Thyroid gland (tissue), 4 donors: ENCODE results near the gene BOLL. TPM values are rescaled to one million over a fixed set of nuclear protein-coding genes. Genes with fewer than 3 reads are reported as not detected.
A peak's percentile ranks its signal among the peaks of the same experiment; 100 is the strongest.
"Not testable (repeated sequence)": the region's sequence is repeated elsewhere in the genome, so short reads cannot be mapped to it uniquely, and the experiment has no call there.

Experiments used
- DNase-seq, 2 donors: peaks; one replicate each; pipeline ENCODE4 v3.0.0-alpha.2; 2019
- H3K27ac ChIP-seq, 3 donors: fragments of 200-600 bp; sonication (generic); 1 replicate in 2 of 3; 2 replicates in 1 of 3; pipeline ENCODE4 v1.5.1; 2016 to 2019; ENCODE audit warnings: mild to moderate bottlenecking in 1 of 3, moderate library complexity in 1 of 3
- H3K27me3 ChIP-seq: fragments of 200-600 bp; sonication (generic); one replicate; pipeline ENCODE4 v1.5.1; 2019
- H3K36me3 ChIP-seq, 2 donors: fragments of 200-600 bp; sonication (generic); one replicate each; pipeline ENCODE4 v1.5.1; 2016 to 2019
- H3K4me1 ChIP-seq, 2 donors: fragments of 200-600 bp; sonication (generic); one replicate each; pipeline ENCODE4 v1.5.1; 2017 to 2019
- H3K4me3 ChIP-seq, 3 donors: fragments of 200-600 bp; sonication (generic); replicated peaks in 1 of 3; 1 replicate in 2 of 3; 2 replicates in 1 of 3; pipeline ENCODE4 v1.5.1; 2016; ENCODE audit warnings: mild to moderate bottlenecking in 1 of 3
- H3K9me3 ChIP-seq: fragments of 200-600 bp; sonication (generic); one replicate; pipeline ENCODE4 v1.5.1; 2017
- POLR2A ChIP-seq, 2 donors: fragments of 450-650 bp; IDR thresholded peaks; one replicate each; pipeline ENCODE4 v1.6.1; 2017; ENCODE audit warnings: antibody characterized with exemption in 2 of 2, mild to moderate bottlenecking in 2 of 2, moderate library complexity in 1 of 2
- WGBS, 2 donors: methylation state at CpG; one replicate each; pipeline ENCODE4 v1.1.5; 2017; 5-methylcytosine and 5-hydroxymethylcytosine counted together
- intact Hi-C: fragments of 100-400 bp; cut with DNase I; formaldehyde crosslinking; loops from one replicate; pipeline ENCODE4 v1.15.1; 2023
- total RNA-seq, 4 donors: library from RNA; depleted of rRNA; stranded (reverse); fragments of >200 nt; gene quantifications; one replicate each; pipeline ENCODE4 v1.2.3, GENCODE V29; 2016
- TF ChIP-seq, protein P1 (sequence below), 6 experiments: fragments of 200-600 bp in 3 of 6; fragments of 450-650 bp in 3 of 6; sonication (generic) in 3 of 6; IDR thresholded peaks; one replicate each; pipeline ENCODE4 v1.5.1; 2016 to 2019; ENCODE audit warnings: antibody characterized with exemption in 6 of 6, mild to moderate bottlenecking in 2 of 6, inconsistent platforms in 1 of 6, moderate library complexity in 1 of 6

The BOLL gene
- total RNA-seq, 4 donors from 2014 or later = 0.27 to 0.45 TPM; not detected in 2

DNA sequence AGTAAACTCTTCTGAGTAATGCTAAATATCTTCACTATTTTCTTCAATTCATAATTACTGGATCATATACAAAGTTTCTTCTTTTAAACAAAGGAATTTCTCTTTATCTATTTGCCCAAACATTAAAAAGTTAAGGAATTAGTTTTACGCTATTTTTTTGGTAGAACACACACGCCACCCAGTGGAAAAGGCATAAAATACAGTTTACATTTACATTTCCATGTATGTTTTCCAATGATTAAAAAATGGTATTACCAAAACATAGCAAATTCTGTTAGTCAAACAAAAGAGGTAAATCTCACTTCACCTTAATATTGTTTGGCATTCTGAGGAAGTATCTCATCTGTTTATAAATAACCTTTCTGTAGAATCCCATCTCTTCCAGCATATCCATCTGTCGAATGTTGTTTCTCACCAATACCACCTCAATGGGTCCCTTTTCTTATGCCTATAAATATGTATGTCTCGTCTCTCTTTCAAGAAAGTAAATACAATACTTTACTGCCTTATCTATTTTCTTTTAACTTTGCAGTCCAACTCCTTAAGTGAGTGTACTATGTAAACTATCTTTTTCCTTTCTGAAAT is 7.2 kb downstream of the BOLL start:
- Histone ChIP-seq H3K9me3 (no peaks in the 10 kb centered on the region), H3K27ac (no peak overlapping the region), H3K4me3 (no peak overlapping the region), H3K4me1 (no peaks in the 10 kb centered on the region), H3K36me3 (no peaks in the 10 kb centered on the region), H3K27me3 (no peaks in the 10 kb centered on the region)
- intact Hi-C loops = no loop called here
- peak in 1 of 2 donors; percentile 1 for DNase-seq
- TF ChIP-seq POLR2A (IDR thresholded peaks at IDR 0.05) = no peak
- TF ChIP-seq, protein P1, sequence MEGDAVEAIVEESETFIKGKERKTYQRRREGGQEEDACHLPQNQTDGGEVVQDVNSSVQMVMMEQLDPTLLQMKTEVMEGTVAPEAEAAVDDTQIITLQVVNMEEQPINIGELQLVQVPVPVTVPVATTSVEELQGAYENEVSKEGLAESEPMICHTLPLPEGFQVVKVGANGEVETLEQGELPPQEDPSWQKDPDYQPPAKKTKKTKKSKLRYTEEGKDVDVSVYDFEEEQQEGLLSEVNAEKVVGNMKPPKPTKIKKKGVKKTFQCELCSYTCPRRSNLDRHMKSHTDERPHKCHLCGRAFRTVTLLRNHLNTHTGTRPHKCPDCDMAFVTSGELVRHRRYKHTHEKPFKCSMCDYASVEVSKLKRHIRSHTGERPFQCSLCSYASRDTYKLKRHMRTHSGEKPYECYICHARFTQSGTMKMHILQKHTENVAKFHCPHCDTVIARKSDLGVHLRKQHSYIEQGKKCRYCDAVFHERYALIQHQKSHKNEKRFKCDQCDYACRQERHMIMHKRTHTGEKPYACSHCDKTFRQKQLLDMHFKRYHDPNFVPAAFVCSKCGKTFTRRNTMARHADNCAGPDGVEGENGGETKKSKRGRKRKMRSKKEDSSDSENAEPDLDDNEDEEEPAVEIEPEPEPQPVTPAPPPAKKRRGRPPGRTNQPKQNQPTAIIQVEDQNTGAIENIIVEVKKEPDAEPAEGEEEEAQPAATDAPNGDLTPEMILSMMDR (IDR thresholded peaks at IDR 0.05) = peak; percentile 34 to 75 (median 54)
- WGBS, 2 donors = 26 to 27% methylated on average over 4 of the region's 4 CpGs

DNA sequence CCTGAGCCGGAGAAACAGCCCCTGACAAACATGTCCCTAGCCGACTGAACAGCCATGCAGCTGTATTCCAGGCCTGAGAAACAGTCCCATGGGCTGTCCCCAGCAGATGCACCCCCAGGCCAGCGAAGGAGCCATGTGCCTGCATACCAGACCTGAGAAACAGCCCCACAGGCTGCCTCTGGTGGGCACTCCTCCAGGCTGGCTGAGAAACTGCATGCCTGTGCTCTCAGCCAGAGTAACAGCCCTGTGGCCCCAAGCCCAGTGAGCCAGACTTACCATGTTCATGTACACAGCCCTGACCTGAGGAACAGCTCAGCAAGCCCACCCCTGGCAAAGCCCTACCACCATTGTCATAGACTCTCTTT is 24.8 kb downstream of the BOLL start:
- WGBS, 2 donors = 80 to 100% methylated on average over 1 to 2 of the region's 3 CpGs
- no peak for TF ChIP-seq POLR2A (IDR thresholded peaks at IDR 0.05)
- TF ChIP-seq, protein P1 (IDR thresholded peaks at IDR 0.05) = no peak
- DNase-seq = no peak

DNA sequence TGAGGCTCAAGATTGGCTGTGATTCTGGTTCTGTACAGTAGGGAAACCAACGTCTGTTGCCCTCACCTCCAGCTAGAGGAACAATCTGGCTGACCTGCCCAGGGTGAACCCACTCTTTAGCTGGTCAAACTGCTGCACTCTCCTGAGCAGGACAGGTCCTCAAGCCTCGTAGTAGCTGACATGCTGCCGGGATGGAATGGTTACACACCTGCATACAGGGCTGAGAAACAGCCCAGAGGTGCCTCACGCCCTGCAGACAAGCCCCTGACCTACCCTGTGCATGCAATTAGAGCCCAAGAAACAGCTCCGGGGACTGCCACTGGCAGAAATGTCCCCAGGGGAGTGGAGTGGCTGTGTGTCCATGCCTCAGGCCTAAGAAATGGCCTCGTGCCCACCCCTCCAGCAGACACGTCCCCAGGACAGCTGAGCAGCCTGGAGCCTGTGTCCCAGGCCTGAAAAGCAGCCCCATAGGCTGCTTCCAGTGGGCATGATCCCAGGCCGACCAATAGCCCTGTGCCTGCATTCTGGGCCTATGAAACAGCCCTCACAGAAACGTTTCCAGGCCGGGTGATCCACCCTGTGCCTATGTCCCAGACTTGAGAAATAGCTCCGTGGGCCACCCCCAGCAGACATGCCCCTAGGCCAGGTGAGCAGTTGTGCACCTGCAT is 25.4 kb downstream of the BOLL start:
- H3K27me3 ChIP-seq = no peaks in the 10 kb centered on the region
- no peak overlapping the region for H3K27ac ChIP-seq
- TF ChIP-seq, protein P1 (IDR thresholded peaks at IDR 0.05) = no peak
- no peak for TF ChIP-seq POLR2A (IDR thresholded peaks at IDR 0.05)
- no peaks in the 10 kb centered on the region for H3K9me3 ChIP-seq
- WGBS, 2 donors = 76 to 81% methylated on average over 6 to 7 of the region's 11 CpGs
- H3K36me3 ChIP-seq = no peaks in the 10 kb centered on the region
- H3K4me1 ChIP-seq = no peaks in the 10 kb centered on the region
- no peak overlapping the region for H3K4me3 ChIP-seq
- no peak for DNase-seq
- intact Hi-C loops = no loop called here

More for the DNA sequence above, 24.8 kb downstream of the BOLL start:
- H3K9me3 ChIP-seq = no peaks in the 10 kb centered on the region
- no peak overlapping the region for H3K27ac ChIP-seq
- no peak overlapping the region for H3K4me3 ChIP-seq
- no peaks in the 10 kb centered on the region for H3K4me1 ChIP-seq
- H3K36me3 ChIP-seq = no peaks in the 10 kb centered on the region
- no peaks in the 10 kb centered on the region for H3K27me3 ChIP-seq
- intact Hi-C loops = no loop called here

DNA sequence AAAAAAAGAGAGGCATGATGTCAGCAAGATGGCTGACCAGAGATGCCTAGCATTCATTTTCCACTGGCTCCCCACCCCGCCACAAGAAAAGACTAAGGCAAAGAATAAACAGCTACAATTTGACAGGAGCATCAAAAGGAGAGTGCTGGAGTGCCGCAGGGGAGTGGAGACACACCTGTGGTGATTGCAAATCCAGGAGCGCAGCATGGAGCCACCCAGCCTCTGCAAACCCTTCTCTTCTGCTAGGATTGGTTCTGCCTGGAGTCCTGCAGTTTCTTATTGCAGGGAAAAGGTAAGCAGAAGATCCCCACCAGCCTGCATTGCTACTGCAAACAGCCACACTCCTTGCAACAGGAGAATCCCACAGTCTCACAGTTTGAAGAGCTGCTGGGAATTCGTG is 26.1 kb downstream of the BOLL start:
- TF ChIP-seq, protein P1 (IDR thresholded peaks at IDR 0.05) = no peak
- no peak for TF ChIP-seq POLR2A (IDR thresholded peaks at IDR 0.05)
- intact Hi-C loops = no loop called here
- Histone ChIP-seq H3K27ac (no peak overlapping the region), H3K27me3 (no peaks in the 10 kb centered on the region), H3K4me1 (no peaks in the 10 kb centered on the region), H3K36me3 (no peaks in the 10 kb centered on the region), H3K4me3 (no peak overlapping the region), H3K9me3 (no peaks in the 10 kb centered on the region)
- WGBS, 2 donors = 67 to 79% methylated on average over 4 of the region's 4 CpGs
- no peak for DNase-seq

DNA sequence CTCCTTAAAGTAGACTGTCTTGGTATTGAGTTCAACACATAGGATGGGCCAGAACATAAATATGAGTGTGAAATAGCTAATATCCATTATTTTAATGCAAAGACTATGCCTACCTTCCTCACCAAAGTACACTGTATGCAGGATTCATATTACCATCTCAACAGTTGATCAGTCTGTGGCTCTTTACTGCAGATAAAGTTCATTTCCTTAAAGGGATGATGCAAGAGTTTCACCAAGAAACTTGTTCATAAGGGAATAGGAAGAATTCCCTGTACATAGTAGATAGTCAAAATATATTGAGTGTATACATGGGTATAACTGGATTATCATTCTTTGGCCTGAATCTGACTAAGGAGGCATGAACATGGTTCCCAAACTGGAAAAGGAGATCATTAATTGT is 44.9 kb downstream of the BOLL start:
- Histone ChIP-seq H3K4me1 (no peaks in the 10 kb centered on the region), H3K4me3 (no peak overlapping the region), H3K36me3 (no peaks in the 10 kb centered on the region), H3K27ac (no peak overlapping the region), H3K9me3 (no peaks in the 10 kb centered on the region), H3K27me3 (no peaks in the 10 kb centered on the region)
- TF ChIP-seq, protein P1 (IDR thresholded peaks at IDR 0.05) = no peak
- no peak for TF ChIP-seq POLR2A (IDR thresholded peaks at IDR 0.05)
- intact Hi-C loops = no loop called here
- DNase-seq = no peak

DNA sequence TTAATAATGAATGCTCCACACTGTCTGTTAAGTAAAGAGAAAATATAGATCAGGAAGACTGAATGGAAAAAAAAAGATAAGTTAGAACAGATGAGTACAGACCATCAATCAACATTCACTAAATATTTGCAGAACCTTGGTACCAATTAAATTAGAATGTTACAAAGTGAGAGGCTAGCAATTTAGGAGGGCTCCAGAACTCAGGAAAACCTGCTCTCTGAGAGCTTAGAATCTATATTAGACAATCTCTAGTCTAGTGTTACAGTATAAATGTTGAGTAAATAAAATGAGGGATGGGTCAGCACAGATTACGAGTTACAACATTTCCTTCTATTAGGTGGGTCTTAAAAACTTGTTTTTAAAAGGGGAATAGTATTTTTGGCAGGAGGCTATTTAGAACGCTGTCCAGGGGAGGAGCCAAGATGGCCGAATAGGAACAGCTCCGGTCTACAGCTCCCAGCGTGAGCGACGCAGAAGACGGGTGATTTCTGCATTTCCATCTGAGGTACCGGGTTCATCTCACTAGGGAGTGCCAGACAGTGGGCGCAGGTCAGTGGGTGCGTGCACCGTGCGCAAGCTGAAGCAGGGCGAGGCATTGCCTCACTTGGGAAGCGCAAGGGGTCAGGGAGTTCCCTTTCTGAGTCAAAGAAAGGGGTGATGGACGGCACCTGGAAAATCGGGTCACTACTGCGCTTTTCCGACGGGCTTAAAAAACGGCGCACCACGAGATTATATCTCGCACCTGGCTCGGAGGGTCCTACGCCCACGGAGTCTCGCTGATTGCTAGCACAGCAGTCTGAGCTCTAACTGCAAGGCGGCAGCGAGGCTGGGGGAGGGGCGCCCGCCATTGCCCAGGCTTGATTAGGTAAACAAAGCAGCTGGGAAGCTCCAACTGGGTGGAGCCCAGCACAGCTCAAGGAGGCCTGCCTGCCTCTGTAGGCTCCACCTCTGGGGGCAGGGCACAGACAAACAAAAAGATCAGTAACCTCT is 56.3 kb downstream of the BOLL start:
- H3K36me3 ChIP-seq, H3K27ac ChIP-seq, DNase-seq, H3K9me3 ChIP-seq, H3K4me3 ChIP-seq, intact Hi-C loops, H3K27me3 ChIP-seq, H3K4me1 ChIP-seq: not testable (repeated sequence)
- 89 to 92% methylated on average over 23 to 32 of the region's 32 CpGs for WGBS, 2 donors
